OCI-LY3 (cell line): ENCODE measurements around the gene BBS7.

Experiments used
- H2AFZ ChIP-seq: fragments of 200-600, 300-600 bp; shearing (Covaris generic); 2 replicates; pipeline ENCODE4 v1.6.0; 2014; ENCODE audit warnings: antibody characterized with exemption, low read depth, low read length
- H3K27ac ChIP-seq: fragments of 200-600, 300-600 bp; sonication (generic); 2 replicates; pipeline ENCODE4 v1.5.1; 2014; ENCODE audit warnings: mild to moderate bottlenecking, low read length, moderate library complexity, mixed read lengths
- H3K27me3 ChIP-seq: fragments of 200-600, 300-600 bp; sonication (generic); 2 replicates; pipeline ENCODE4 v1.6.1; 2014; ENCODE audit warnings: low read depth, low read length, mixed read lengths
- H3K36me3 ChIP-seq: fragments of 200-600, 300-600 bp; sonication (generic); replicated peaks from 2 replicates; pipeline ENCODE3; 2014; ENCODE audit warnings: low read depth, low read length, mixed read lengths
- H3K4me1 ChIP-seq: fragments of 300-600, 200-600 bp; sonication (generic); 2 replicates; pipeline ENCODE4 v1.6.1; 2014; ENCODE audit warnings: low read length, mixed read lengths
- H3K4me2 ChIP-seq: fragments of 200-600, 300-600 bp; sonication (generic); 2 replicates; pipeline ENCODE4 v1.6.1; 2014; ENCODE audit warnings: low read length, mixed read lengths
- H3K4me3 ChIP-seq: fragments of 300-600, 200-600 bp; sonication (generic); 2 replicates; pipeline ENCODE4 v1.5.1; 2014; ENCODE audit warnings: antibody characterized with exemption, mild to moderate bottlenecking, low read length, moderate library complexity
- H3K79me2 ChIP-seq: fragments of 300-600, 200-600 bp; shearing (Covaris generic); 2 replicates; pipeline ENCODE4 v1.6.1; 2014; ENCODE audit warnings: mild to moderate bottlenecking, low read length, mixed read lengths
- H3K9ac ChIP-seq: fragments of 300-600, 200-600 bp; shearing (Covaris generic); 2 replicates; pipeline ENCODE4 v1.6.0; 2014; ENCODE audit warnings: mild to moderate bottlenecking, low read length, moderate library complexity
- H3K9me3 ChIP-seq: fragments of 200-600, 300-600 bp; shearing (Covaris generic); 2 replicates; pipeline ENCODE4 v1.6.1; 2014; ENCODE audit warnings: low read length, mixed read lengths; ENCODE audit not compliant: insufficient read depth
- H4K20me1 ChIP-seq: fragments of 200-600, 300-600 bp; sonication (generic); 2 replicates; pipeline ENCODE4 v1.6.1; 2016; ENCODE audit warnings: low read length, mixed read lengths; ENCODE audit not compliant: insufficient read depth
- EZH2phosphoT487 ChIP-seq: fragments of 200-600 bp; shearing (Covaris generic); IDR thresholded peaks from 2 replicates; pipeline ENCODE4 v1.6.1; 2018; ENCODE audit warnings: antibody characterized with exemption, mixed run types, low read depth
- TF ChIP-seq, protein P1 (sequence below): fragments of 200-600, 300-600 bp; sonication (generic); IDR thresholded peaks from 2 replicates; pipeline ENCODE4 v1.5.1; 2014; ENCODE audit warnings: antibody characterized with exemption, low read length, low read depth

Gene BBS7

DNA sequence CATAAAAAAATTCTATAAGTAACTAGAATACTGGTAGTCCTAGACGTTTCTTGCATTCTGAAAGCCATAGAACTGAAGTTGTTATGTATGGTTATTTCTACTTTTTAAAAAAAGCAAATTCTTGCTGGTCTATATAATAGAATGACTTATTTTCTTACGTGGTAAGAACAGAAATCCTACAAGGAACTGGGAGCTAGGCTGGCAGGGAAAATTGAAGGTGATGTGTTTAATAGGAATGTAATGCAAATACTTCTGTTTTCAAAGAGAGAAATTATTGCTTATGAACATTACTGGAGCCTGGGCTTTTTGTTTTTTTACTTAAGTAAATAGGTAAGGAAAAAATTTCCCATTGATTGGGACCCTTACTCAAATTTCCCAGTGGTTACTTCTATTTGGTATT is 55.5 kb downstream of the BBS7 start:
- Histone ChIP-seq H3K4me1 (no peaks in the 10 kb centered on the region), H2AFZ (no peak overlapping the region), H3K36me3 (peaks cover 79% of the 10 kb centered on the region), H3K79me2 (peaks cover 42% of the 10 kb centered on the region), H3K9me3 (no peaks in the 10 kb centered on the region), H3K27me3 (no peaks in the 10 kb centered on the region), H3K4me3 (no peak overlapping the region), H3K4me2 (no peak overlapping the region), H3K9ac (no peak overlapping the region), H3K27ac (no peak overlapping the region), H4K20me1 (no peaks in the 10 kb centered on the region)
- no peak for TF ChIP-seq EZH2phosphoT487
- TF ChIP-seq, protein P1, sequence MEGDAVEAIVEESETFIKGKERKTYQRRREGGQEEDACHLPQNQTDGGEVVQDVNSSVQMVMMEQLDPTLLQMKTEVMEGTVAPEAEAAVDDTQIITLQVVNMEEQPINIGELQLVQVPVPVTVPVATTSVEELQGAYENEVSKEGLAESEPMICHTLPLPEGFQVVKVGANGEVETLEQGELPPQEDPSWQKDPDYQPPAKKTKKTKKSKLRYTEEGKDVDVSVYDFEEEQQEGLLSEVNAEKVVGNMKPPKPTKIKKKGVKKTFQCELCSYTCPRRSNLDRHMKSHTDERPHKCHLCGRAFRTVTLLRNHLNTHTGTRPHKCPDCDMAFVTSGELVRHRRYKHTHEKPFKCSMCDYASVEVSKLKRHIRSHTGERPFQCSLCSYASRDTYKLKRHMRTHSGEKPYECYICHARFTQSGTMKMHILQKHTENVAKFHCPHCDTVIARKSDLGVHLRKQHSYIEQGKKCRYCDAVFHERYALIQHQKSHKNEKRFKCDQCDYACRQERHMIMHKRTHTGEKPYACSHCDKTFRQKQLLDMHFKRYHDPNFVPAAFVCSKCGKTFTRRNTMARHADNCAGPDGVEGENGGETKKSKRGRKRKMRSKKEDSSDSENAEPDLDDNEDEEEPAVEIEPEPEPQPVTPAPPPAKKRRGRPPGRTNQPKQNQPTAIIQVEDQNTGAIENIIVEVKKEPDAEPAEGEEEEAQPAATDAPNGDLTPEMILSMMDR, result no peak

DNA sequence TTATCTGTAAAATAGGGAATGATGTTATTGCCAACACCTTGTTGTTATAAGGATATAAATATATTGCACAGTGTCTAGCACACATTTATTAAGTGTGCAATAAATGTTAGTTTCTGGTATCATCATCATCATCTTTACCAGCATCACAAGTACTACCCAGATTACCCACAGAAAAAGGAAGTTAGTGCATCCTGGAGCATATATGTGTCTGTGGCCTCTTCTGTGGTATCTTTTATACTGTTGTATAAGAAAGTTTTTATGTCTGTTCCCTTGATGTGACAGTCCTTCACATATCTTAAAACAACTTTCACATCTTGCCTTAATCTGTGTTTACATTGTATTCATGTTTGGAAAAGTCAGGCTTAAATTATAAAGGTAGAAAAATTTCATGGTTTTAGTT is 59.2 kb downstream of the BBS7 start:
- Histone ChIP-seq H3K27ac (no peak overlapping the region), H3K4me3 (no peak overlapping the region), H3K9ac (no peak overlapping the region), H3K4me1 (no peaks in the 10 kb centered on the region), H3K9me3 (no peaks in the 10 kb centered on the region), H3K27me3 (no peaks in the 10 kb centered on the region), H2AFZ (no peak overlapping the region), H4K20me1 (no peaks in the 10 kb centered on the region), H3K36me3 (peaks cover 64% of the 10 kb centered on the region), H3K4me2 (no peak overlapping the region), H3K79me2 (peaks cover 13% of the 10 kb centered on the region; the same call in 1 of the 2 replicates)
- TF ChIP-seq, protein P1, result no peak
- TF ChIP-seq EZH2phosphoT487, result no peak

DNA sequence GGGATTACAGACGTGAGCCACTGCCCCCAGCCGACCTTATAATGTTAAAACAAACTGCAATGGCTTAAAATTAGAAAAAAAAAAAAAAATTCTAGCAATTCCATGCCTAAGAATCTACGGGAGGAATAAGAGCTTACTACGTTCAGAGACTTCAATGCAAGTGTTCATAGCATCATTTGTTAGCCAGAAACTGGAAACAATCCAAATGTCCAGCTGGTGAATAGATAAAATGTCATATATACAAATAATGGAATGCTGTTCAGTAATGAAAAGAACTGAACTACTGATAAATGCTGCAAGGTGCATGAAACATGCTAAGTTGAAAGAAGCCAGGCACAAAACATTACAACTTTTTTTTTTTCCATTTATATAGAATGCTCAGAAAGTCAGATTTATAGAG is 63.9 kb downstream of the BBS7 start:
- H3K36me3 ChIP-seq, result peaks cover 53% of the 10 kb centered on the region
- no peak overlapping the region for H3K4me3 ChIP-seq
- H3K4me2 ChIP-seq, result no peak overlapping the region
- H3K79me2 ChIP-seq, result peaks cover 27% of the 10 kb centered on the region
- H3K27me3 ChIP-seq, result no peaks in the 10 kb centered on the region
- H3K4me1 ChIP-seq, result peaks cover 4% of the 10 kb centered on the region
- H3K9ac ChIP-seq, result no peak overlapping the region
- H3K9me3 ChIP-seq, result no peaks in the 10 kb centered on the region
- TF ChIP-seq EZH2phosphoT487, result no peak
- TF ChIP-seq, protein P1, result no peak
- no peaks in the 10 kb centered on the region for H4K20me1 ChIP-seq
- H2AFZ ChIP-seq, result no peak overlapping the region
- no peak overlapping the region for H3K27ac ChIP-seq

DNA sequence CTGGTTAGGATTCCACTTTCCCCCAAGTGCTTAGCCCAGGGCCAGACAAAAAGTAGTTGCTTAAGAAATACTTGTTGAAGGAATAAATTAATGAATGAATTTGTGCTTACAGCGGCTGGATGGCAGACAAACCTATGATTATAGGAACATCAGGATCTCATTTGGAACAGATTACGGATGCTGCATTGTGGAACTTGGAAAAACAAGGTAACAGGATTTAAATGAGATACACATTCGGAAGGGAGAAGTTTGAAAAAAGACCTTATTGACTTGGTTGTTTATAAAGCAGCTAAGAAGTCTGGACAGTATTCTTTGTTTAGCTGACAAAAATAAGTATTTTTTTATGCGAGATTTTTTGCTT is 68.6 kb downstream of the BBS7 start:
- H2AFZ ChIP-seq, result peak overlapping the region; percentile 75
- peak overlapping the region; percentile 94 for H3K27ac ChIP-seq
- H3K4me1 ChIP-seq, result peaks cover 15% of the 10 kb centered on the region

More for the DNA sequence above, 68.6 kb downstream of the BBS7 start:
- Histone ChIP-seq H3K4me2 (peak overlapping the region; percentile 73), H3K4me3 (peak overlapping the region; percentile 81), H4K20me1 (no peaks in the 10 kb centered on the region), H3K9ac (peak overlapping the region; percentile 97), H3K27me3 (no peaks in the 10 kb centered on the region), H3K79me2 (peaks cover 30% of the 10 kb centered on the region), H3K36me3 (peaks cover 31% of the 10 kb centered on the region), H3K9me3 (no peaks in the 10 kb centered on the region)
- TF ChIP-seq, protein P1, result no peak
- no peak for TF ChIP-seq EZH2phosphoT487
